GM12875 (cell line): ENCODE results near the gene KRT27.

Experiments used
- H3K4me3 ChIP-seq: one replicate; pipeline ENCODE4 v1.5.1; 2011; ENCODE audit warnings: low read depth, low read length, control low read depth
- CTCF ChIP-seq: IDR thresholded peaks from 2 replicates; pipeline ENCODE4 v1.5.1; 2011; ENCODE audit warnings: low read depth, mild to moderate bottlenecking, control low read depth, inconsistent platforms, low read length, moderate library complexity, borderline replicate concordance; ENCODE audit not compliant: insufficient read depth

Gene KRT27

GRCh38 chr17:40727447-40728231 lies 54.7 kb downstream of the KRT27 start:
- no peak for TF ChIP-seq CTCF
- H3K4me3 ChIP-seq, result no peak overlapping the region

- TF ChIP-seq CTCF, result peak; percentile 21; the same call in 1 of the 2 replicates
- H3K4me3 ChIP-seq, result no peak overlapping the region
Observed at GRCh38 chr17:40726919-40727318, 55.4 kb downstream of the KRT27 start.
